ENCODE results near the gene PLA2G2A.

PLA2G2A gene

GRCh38 chr1:19974822-19975416 lies 4.5 kb downstream of the PLA2G2A start:
- Histone ChIP-seq H3K4me3 (ENCODE audit: severe bottlenecking) (no peak overlapping the region), H3K9me3 (ENCODE audit: severe bottlenecking) (no peaks in the 10 kb centered on the region), H3K4me1 (ENCODE audit: insufficient read depth, poor library complexity, severe bottlenecking) (no peaks in the 10 kb centered on the region), H3K27ac (ENCODE audit: poor library complexity, severe bottlenecking) (no peak overlapping the region), H3K27me3 (ENCODE audit: insufficient read depth, poor library complexity, severe bottlenecking) (no peaks in the 10 kb centered on the region), H3K36me3 (ENCODE audit: low read depth) (no peaks in the 10 kb centered on the region)
- DNase-seq (ENCODE audit: low spot score) (no peak), ATAC-seq (ENCODE audit: low read depth) (peak; percentile 80)
- TF ChIP-seq, protein P1, sequence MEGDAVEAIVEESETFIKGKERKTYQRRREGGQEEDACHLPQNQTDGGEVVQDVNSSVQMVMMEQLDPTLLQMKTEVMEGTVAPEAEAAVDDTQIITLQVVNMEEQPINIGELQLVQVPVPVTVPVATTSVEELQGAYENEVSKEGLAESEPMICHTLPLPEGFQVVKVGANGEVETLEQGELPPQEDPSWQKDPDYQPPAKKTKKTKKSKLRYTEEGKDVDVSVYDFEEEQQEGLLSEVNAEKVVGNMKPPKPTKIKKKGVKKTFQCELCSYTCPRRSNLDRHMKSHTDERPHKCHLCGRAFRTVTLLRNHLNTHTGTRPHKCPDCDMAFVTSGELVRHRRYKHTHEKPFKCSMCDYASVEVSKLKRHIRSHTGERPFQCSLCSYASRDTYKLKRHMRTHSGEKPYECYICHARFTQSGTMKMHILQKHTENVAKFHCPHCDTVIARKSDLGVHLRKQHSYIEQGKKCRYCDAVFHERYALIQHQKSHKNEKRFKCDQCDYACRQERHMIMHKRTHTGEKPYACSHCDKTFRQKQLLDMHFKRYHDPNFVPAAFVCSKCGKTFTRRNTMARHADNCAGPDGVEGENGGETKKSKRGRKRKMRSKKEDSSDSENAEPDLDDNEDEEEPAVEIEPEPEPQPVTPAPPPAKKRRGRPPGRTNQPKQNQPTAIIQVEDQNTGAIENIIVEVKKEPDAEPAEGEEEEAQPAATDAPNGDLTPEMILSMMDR (IDR thresholded peaks at IDR 0.05; ENCODE audit: poor library complexity, severe bottlenecking), result peak; percentile 84

- Histone ChIP-seq H3K27me3 (ENCODE audit: insufficient read depth, poor library complexity, severe bottlenecking) (no peaks in the 10 kb centered on the region), H3K27ac (ENCODE audit: poor library complexity, severe bottlenecking) (no peak overlapping the region), H3K4me1 (ENCODE audit: insufficient read depth, poor library complexity, severe bottlenecking) (no peaks in the 10 kb centered on the region), H3K36me3 (ENCODE audit: low read depth) (no peaks in the 10 kb centered on the region), H3K4me3 (ENCODE audit: severe bottlenecking) (no peak overlapping the region), H3K9me3 (ENCODE audit: severe bottlenecking) (no peaks in the 10 kb centered on the region)
- TF ChIP-seq, protein P1 (IDR thresholded peaks at IDR 0.05; ENCODE audit: poor library complexity, severe bottlenecking), result no peak
- no peak for ATAC-seq (ENCODE audit: low read depth)
- DNase-seq (ENCODE audit: low spot score), result no peak
Observed at GRCh38 chr1:19973616-19974015, 5.8 kb downstream of the PLA2G2A start.

- Histone ChIP-seq H3K4me3 (ENCODE audit: severe bottlenecking) (no peak overlapping the region), H3K9me3 (ENCODE audit: severe bottlenecking) (no peaks in the 10 kb centered on the region), H3K27ac (ENCODE audit: poor library complexity, severe bottlenecking) (no peak overlapping the region), H3K36me3 (ENCODE audit: low read depth) (no peaks in the 10 kb centered on the region), H3K4me1 (ENCODE audit: insufficient read depth, poor library complexity, severe bottlenecking) (no peaks in the 10 kb centered on the region), H3K27me3 (ENCODE audit: insufficient read depth, poor library complexity, severe bottlenecking) (peaks cover 2% of the 10 kb centered on the region)
- DNase-seq (ENCODE audit: low spot score), result no peak
- TF ChIP-seq, protein P1 (IDR thresholded peaks at IDR 0.05; ENCODE audit: poor library complexity, severe bottlenecking), result no peak
- no peak for ATAC-seq (ENCODE audit: low read depth)
Observed at GRCh38 chr1:19971664-19972063, 7.8 kb downstream of the PLA2G2A start.

DNA sequence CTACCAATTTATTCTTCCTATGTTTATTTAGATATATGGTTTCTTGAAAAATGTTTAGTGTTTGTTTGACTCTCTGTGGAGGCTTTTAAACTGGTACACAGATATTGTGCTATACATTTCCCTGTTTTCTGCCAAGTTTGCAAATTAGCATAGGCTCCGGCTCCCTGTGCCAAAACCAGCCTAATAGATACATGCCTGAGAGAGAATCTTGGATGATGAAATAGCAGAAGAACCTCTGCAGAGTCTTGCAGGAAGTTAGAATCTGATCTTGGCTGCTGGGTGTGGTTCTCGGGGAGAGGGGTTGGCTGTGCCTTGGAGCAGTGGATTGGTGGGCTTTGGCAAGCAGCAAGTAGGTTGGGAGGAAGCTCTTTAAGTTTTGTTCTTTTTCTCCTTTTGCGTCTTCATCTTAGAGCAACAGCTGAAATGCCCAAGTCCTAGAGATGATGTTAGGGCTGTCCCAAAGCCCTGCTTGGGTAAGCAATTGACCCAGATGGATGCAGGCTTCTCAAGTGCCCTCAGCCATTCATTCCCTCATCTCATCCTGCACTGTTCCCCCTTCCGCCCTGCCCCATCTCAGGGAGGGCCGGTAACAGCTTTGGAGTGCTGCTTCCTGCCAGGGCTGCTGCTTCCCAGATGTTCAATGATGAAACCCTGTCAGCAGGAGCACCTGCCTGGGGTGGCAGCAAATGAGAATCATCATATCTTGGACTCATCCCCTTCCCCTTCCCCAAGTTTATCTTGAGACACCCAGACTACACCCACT lies 9.3 kb downstream of the PLA2G2A start:
- peaks cover 2% of the 10 kb centered on the region for H3K27me3 ChIP-seq (ENCODE audit: insufficient read depth, poor library complexity, severe bottlenecking)
- H3K36me3 ChIP-seq (ENCODE audit: low read depth), result no peaks in the 10 kb centered on the region
- H3K27ac ChIP-seq (ENCODE audit: poor library complexity, severe bottlenecking), result no peak overlapping the region
- DNase-seq (ENCODE audit: low spot score), result no peak
- ATAC-seq (ENCODE audit: low read depth), result no peak
- H3K4me1 ChIP-seq (ENCODE audit: insufficient read depth, poor library complexity, severe bottlenecking), result no peaks in the 10 kb centered on the region
- H3K4me3 ChIP-seq (ENCODE audit: severe bottlenecking), result no peak overlapping the region
- TF ChIP-seq, protein P1 (IDR thresholded peaks at IDR 0.05; ENCODE audit: poor library complexity, severe bottlenecking), result no peak
- H3K9me3 ChIP-seq (ENCODE audit: severe bottlenecking), result no peaks in the 10 kb centered on the region

DNA sequence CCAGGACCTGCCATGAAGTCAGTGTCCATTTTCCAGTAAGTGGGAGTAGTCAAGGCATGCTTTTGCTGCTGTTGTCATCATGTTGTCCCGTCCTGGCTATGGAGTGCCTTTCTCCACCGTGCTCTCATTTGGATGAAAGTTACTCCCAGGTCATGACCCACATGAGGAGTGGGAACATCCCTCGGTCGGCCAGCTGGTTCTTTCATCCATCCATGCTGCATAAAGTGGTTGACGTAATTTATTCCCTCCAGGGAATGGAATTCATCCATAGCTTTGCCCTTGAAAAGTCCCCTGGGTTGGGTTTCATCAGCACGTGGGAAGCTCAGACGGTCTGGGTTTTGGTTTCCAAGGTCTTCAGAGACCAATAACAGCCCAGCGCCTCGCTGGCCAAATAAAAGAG lies 11.6 kb downstream of the PLA2G2A start:
- Histone ChIP-seq H3K27ac (ENCODE audit: poor library complexity, severe bottlenecking) (no peak overlapping the region), H3K9me3 (ENCODE audit: severe bottlenecking) (no peaks in the 10 kb centered on the region), H3K27me3 (ENCODE audit: insufficient read depth, poor library complexity, severe bottlenecking) (peaks cover 6% of the 10 kb centered on the region), H3K36me3 (ENCODE audit: low read depth) (no peaks in the 10 kb centered on the region), H3K4me3 (ENCODE audit: severe bottlenecking) (no peak overlapping the region), H3K4me1 (ENCODE audit: insufficient read depth, poor library complexity, severe bottlenecking) (no peaks in the 10 kb centered on the region)
- ATAC-seq (ENCODE audit: low read depth) (no peak), DNase-seq (ENCODE audit: low spot score) (no peak)
- TF ChIP-seq, protein P1 (IDR thresholded peaks at IDR 0.05; ENCODE audit: poor library complexity, severe bottlenecking), result no peak
